Thyroid gland (tissue), 4 donors: ENCODE results near the gene SLN. TPM values are rescaled to one million over a fixed set of nuclear protein-coding genes. Genes with fewer than 3 reads are reported as not detected.

ENCODE experiments used
- DNase-seq, 2 donors: peaks; one replicate each; pipeline ENCODE4 v3.0.0-alpha.2; 2019
- H3K27ac ChIP-seq, 3 donors: fragments of 200-600 bp; sonication (generic); 1 replicate in 2 of 3; 2 replicates in 1 of 3; pipeline ENCODE4 v1.5.1; 2016 to 2019; ENCODE audit warnings: mild to moderate bottlenecking in 1 of 3, moderate library complexity in 1 of 3
- H3K27me3 ChIP-seq: fragments of 200-600 bp; sonication (generic); one replicate; pipeline ENCODE4 v1.5.1; 2019
- H3K36me3 ChIP-seq, 2 donors: fragments of 200-600 bp; sonication (generic); one replicate each; pipeline ENCODE4 v1.5.1; 2016 to 2019
- H3K4me1 ChIP-seq, 2 donors: fragments of 200-600 bp; sonication (generic); one replicate each; pipeline ENCODE4 v1.5.1; 2017 to 2019
- H3K4me3 ChIP-seq, 3 donors: fragments of 200-600 bp; sonication (generic); replicated peaks in 1 of 3; 1 replicate in 2 of 3; 2 replicates in 1 of 3; pipeline ENCODE4 v1.5.1; 2016; ENCODE audit warnings: mild to moderate bottlenecking in 1 of 3
- H3K9me3 ChIP-seq: fragments of 200-600 bp; sonication (generic); one replicate; pipeline ENCODE4 v1.5.1; 2017
- POLR2A ChIP-seq, 2 donors: fragments of 450-650 bp; IDR thresholded peaks; one replicate each; pipeline ENCODE4 v1.6.1; 2017; ENCODE audit warnings: antibody characterized with exemption in 2 of 2, mild to moderate bottlenecking in 2 of 2, moderate library complexity in 1 of 2
- WGBS, 2 donors: methylation state at CpG; one replicate each; pipeline ENCODE4 v1.1.5; 2017; 5-methylcytosine and 5-hydroxymethylcytosine counted together
- intact Hi-C: fragments of 100-400 bp; cut with DNase I; formaldehyde crosslinking; loops from one replicate; pipeline ENCODE4 v1.15.1; 2023
- total RNA-seq, 4 donors: library from RNA; depleted of rRNA; stranded (reverse); fragments of >200 nt; gene quantifications; one replicate each; pipeline ENCODE4 v1.2.3, GENCODE V29; 2016
- TF ChIP-seq, protein P1 (sequence below), 6 experiments: fragments of 200-600 bp in 3 of 6; fragments of 450-650 bp in 3 of 6; sonication (generic) in 3 of 6; IDR thresholded peaks; one replicate each; pipeline ENCODE4 v1.5.1; 2016 to 2019; ENCODE audit warnings: antibody characterized with exemption in 6 of 6, mild to moderate bottlenecking in 2 of 6, inconsistent platforms in 1 of 6, moderate library complexity in 1 of 6

Gene SLN
- total RNA-seq, 4 donors from 2014 or later, result not detected

DNA sequence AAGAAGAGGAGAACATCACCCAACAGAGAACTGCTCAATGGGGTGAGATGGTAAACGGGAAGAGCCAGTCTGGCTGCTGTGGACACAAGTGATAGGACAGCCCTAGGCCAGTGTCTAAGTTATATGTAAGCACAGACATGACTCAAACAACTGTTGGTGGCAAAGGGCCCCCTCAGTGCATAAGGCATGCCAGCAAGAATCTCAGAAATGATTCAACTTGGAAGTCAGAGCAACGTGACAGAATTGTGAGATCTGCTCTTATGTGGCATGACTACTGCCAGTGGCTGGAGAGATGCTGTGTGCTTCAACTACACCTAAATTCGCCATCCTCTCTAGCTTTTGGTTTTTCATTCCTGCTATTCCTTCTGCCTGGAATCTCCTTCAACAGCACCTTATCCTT, 7.4 kb downstream of the SLN start:
- no peak overlapping the region for H3K4me3 ChIP-seq
- no peak for TF ChIP-seq POLR2A (IDR thresholded peaks at IDR 0.05)
- TF ChIP-seq, protein P1, sequence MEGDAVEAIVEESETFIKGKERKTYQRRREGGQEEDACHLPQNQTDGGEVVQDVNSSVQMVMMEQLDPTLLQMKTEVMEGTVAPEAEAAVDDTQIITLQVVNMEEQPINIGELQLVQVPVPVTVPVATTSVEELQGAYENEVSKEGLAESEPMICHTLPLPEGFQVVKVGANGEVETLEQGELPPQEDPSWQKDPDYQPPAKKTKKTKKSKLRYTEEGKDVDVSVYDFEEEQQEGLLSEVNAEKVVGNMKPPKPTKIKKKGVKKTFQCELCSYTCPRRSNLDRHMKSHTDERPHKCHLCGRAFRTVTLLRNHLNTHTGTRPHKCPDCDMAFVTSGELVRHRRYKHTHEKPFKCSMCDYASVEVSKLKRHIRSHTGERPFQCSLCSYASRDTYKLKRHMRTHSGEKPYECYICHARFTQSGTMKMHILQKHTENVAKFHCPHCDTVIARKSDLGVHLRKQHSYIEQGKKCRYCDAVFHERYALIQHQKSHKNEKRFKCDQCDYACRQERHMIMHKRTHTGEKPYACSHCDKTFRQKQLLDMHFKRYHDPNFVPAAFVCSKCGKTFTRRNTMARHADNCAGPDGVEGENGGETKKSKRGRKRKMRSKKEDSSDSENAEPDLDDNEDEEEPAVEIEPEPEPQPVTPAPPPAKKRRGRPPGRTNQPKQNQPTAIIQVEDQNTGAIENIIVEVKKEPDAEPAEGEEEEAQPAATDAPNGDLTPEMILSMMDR (IDR thresholded peaks at IDR 0.05), result no peak
- no peak overlapping the region for H3K27ac ChIP-seq
- no peaks in the 10 kb centered on the region for H3K4me1 ChIP-seq
- WGBS, 2 donors, result 80 to 83% methylated on average over 3 of the region's 3 CpGs
- DNase-seq, result no peak
- intact Hi-C loops, result no loop called here
- H3K27me3 ChIP-seq, result no peaks in the 10 kb centered on the region
- no peaks in the 10 kb centered on the region for H3K36me3 ChIP-seq
- H3K9me3 ChIP-seq, result no peaks in the 10 kb centered on the region

- Histone ChIP-seq H3K4me3 (no peak overlapping the region), H3K36me3 (no peaks in the 10 kb centered on the region), H3K27ac (no peak overlapping the region), H3K4me1 (no peaks in the 10 kb centered on the region), H3K27me3 (no peaks in the 10 kb centered on the region), H3K9me3 (no peaks in the 10 kb centered on the region)
- 79 to 81% methylated on average over 2 of the region's 2 CpGs for WGBS, 2 donors
- TF ChIP-seq, protein P1 (IDR thresholded peaks at IDR 0.05), result no peak
- TF ChIP-seq POLR2A (IDR thresholded peaks at IDR 0.05), result no peak
- intact Hi-C loops, result no loop called here
- DNase-seq, result no peak
Measured at GRCh38 chr11:107702723-107703122, 9.1 kb downstream of the SLN start.

DNA sequence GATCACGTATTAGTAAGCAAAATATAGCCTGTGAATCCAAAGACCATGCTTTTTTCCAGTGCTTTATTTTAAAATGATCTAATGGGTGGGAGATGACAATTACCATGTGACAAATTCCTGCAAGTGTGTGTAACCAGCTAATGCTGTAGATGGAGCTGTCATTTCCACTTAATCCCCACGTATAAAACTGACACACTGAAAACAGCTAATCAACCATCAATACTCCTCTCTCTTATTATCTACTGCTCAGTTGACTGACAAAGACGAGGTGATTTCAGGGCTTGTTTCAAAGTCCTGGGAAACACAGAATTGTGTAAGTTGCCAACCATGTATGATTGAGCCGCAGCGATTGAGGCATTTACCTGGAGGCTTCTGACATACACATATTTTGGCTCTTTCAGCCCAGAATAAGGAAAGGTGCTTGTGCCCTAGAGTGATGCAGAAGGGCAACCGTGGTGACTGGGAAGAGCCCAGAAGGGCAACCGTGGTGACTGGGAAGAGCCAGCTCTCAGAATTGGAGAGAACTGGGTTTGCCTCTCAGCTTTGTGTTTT, 9.7 kb downstream of the SLN start:
- intact Hi-C loops, result no loop called here
- H3K27ac ChIP-seq, result no peak overlapping the region
- no peaks in the 10 kb centered on the region for H3K9me3 ChIP-seq
- WGBS, 2 donors, result 82 to 83% methylated on average over 7 of the region's 7 CpGs
- DNase-seq, result no peak
- no peaks in the 10 kb centered on the region for H3K36me3 ChIP-seq
- H3K4me3 ChIP-seq, result no peak overlapping the region
- TF ChIP-seq, protein P1 (IDR thresholded peaks at IDR 0.05), result no peak
- no peak for TF ChIP-seq POLR2A (IDR thresholded peaks at IDR 0.05)
- no peaks in the 10 kb centered on the region for H3K4me1 ChIP-seq
- no peaks in the 10 kb centered on the region for H3K27me3 ChIP-seq

GRCh38 chr11:107699371-107700285, 12.2 kb downstream of the SLN start:
- Histone ChIP-seq H3K36me3 (no peaks in the 10 kb centered on the region), H3K27ac (no peak overlapping the region), H3K4me3 (no peak overlapping the region), H3K4me1 (no peaks in the 10 kb centered on the region), H3K27me3 (no peaks in the 10 kb centered on the region), H3K9me3 (no peaks in the 10 kb centered on the region)
- TF ChIP-seq, protein P1 (IDR thresholded peaks at IDR 0.05), result no peak
- TF ChIP-seq POLR2A (IDR thresholded peaks at IDR 0.05), result no peak
- 84 to 88% methylated on average over 15 of the region's 15 CpGs for WGBS, 2 donors
- no peak for DNase-seq
- intact Hi-C loops, result no loop called here

GRCh38 chr11:107697291-107697690, 14.6 kb downstream of the SLN start:
- no peak for TF ChIP-seq POLR2A (IDR thresholded peaks at IDR 0.05)

More at GRCh38 chr11:107697291-107697690, 14.6 kb downstream of the SLN start:
- Histone ChIP-seq H3K27me3 (no peaks in the 10 kb centered on the region), H3K4me3 (no peak overlapping the region), H3K9me3 (no peaks in the 10 kb centered on the region), H3K27ac (no peak overlapping the region), H3K4me1 (no peaks in the 10 kb centered on the region), H3K36me3 (no peaks in the 10 kb centered on the region)
- intact Hi-C loops, result no loop called here
- DNase-seq, result no peak
- WGBS, 2 donors, result 71 to 82% methylated on average over 6 of the region's 6 CpGs
